ENCODE measurements around the gene ARHGAP23.

GRCh38 chr17:38465391-38466345 is 37.4 kb downstream of the ARHGAP23 start:
- TF ChIP-seq CTCF (conservative IDR thresholded peaks at IDR 0.05 in 1 of 2, IDR thresholded peaks at IDR 0.05 in 1 of 2; ENCODE audit: low read depth in 1 of 2, low read length in 2 of 2) (no peak), EZH2 (IDR thresholded peaks at IDR 0.05; ENCODE audit: low read length, missing control alignments) (no peak)
